ENCODE data around the gene ZNF75A. TPM values are rescaled to one million over a fixed set of nuclear protein-coding genes. Genes with fewer than 3 reads are reported as not detected.

Gene ZNF75A
- total RNA-seq, 1 donor, result 26.1 TPM

DNA sequence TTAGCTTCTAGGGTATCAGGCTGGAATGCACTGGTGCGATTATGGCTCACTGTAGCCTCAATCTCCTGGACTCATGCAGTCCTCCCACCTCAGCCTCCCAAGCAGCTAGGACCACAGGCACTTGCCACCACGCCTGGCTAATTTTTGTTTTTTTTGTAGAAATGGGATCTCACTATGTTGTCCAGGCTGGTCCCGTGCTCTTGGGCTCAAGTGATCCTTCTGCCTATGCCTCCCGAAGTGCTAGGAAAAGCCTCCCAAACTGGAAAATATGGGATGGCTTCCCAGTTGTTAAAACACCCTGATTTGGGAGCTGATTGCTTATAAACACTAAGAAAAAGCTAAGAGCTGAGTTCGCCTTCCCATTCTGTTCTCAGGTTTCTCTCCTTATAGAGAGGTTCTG is 28.6 kb upstream of the ZNF75A start:
- TF ChIP-seq, protein P1, sequence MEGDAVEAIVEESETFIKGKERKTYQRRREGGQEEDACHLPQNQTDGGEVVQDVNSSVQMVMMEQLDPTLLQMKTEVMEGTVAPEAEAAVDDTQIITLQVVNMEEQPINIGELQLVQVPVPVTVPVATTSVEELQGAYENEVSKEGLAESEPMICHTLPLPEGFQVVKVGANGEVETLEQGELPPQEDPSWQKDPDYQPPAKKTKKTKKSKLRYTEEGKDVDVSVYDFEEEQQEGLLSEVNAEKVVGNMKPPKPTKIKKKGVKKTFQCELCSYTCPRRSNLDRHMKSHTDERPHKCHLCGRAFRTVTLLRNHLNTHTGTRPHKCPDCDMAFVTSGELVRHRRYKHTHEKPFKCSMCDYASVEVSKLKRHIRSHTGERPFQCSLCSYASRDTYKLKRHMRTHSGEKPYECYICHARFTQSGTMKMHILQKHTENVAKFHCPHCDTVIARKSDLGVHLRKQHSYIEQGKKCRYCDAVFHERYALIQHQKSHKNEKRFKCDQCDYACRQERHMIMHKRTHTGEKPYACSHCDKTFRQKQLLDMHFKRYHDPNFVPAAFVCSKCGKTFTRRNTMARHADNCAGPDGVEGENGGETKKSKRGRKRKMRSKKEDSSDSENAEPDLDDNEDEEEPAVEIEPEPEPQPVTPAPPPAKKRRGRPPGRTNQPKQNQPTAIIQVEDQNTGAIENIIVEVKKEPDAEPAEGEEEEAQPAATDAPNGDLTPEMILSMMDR (IDR thresholded peaks at IDR 0.05; ENCODE audit: extremely low read depth, low read depth, low read length), result no peak
- peak; percentile 13 for DNase-seq (ENCODE audit: insufficient read length, low spot score, missing footprints)
- no peak overlapping the region for H3K4me3 ChIP-seq (ENCODE audit: insufficient read depth, low read length)
- H3K79me2 ChIP-seq (ENCODE audit: insufficient read depth, low read length), result no peaks in the 10 kb centered on the region
- H3K27me3 ChIP-seq (ENCODE audit: insufficient read depth, low read length), result peaks cover 11% of the 10 kb centered on the region
- H2AFZ ChIP-seq (ENCODE audit: low read length), result no peak overlapping the region
- no peaks in the 10 kb centered on the region for H4K20me1 ChIP-seq (ENCODE audit: insufficient read depth, low read length)
- no peak overlapping the region for H3K4me2 ChIP-seq (ENCODE audit: insufficient read depth, low read length)
- H3K4me1 ChIP-seq (ENCODE audit: insufficient read depth, low read length), result no peaks in the 10 kb centered on the region
- H3K27ac ChIP-seq (ENCODE audit: low read depth, low read length), result no peak overlapping the region
- no peaks in the 10 kb centered on the region for H3K36me3 ChIP-seq (ENCODE audit: insufficient read depth, low read length)
- no peaks in the 10 kb centered on the region for H3K9me3 ChIP-seq (ENCODE audit: low read depth, low read length)

DNA sequence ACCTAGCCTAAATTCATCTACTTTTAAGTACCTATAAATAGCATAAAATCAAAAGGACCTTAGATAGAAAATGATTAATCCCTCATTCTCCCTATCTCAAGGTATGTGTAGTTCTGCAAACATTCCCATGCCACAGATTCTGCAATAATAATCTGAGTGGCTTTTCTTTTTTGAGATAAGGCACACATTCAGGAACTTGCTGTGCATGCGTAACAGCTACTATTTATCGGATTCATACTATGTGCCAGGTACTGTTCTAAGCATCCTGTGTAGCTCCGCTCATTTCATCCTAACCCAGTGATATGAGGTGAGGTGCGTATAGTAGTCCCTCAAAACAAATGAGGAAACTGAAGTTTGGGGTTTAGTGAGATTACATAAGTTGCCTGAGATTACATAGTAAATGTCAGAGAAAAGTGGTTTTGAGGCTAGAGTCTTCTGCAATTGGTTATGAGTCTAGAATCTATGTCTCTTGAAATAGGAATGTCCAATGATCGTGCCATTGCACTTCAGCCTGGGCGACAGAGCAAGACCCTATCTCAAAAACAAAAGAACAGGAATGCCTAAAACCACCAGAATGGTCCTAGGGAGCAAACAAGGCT is 24.0 kb upstream of the ZNF75A start:
- H3K4me2 ChIP-seq (ENCODE audit: insufficient read depth, low read length), result peak overlapping the region; percentile 100
- DNase-seq (ENCODE audit: insufficient read length, low spot score, missing footprints), result no peak
- peaks cover 6% of the 10 kb centered on the region for H3K27me3 ChIP-seq (ENCODE audit: insufficient read depth, low read length)
- peaks cover 30% of the 10 kb centered on the region for H3K79me2 ChIP-seq (ENCODE audit: insufficient read depth, low read length)
- H3K27ac ChIP-seq (ENCODE audit: low read depth, low read length), result no peak overlapping the region
- H2AFZ ChIP-seq (ENCODE audit: low read length), result no peak overlapping the region
- H3K36me3 ChIP-seq (ENCODE audit: insufficient read depth, low read length), result peaks cover 3% of the 10 kb centered on the region
- peaks cover 16% of the 10 kb centered on the region for H4K20me1 ChIP-seq (ENCODE audit: insufficient read depth, low read length)
- peaks cover 16% of the 10 kb centered on the region for H3K4me1 ChIP-seq (ENCODE audit: insufficient read depth, low read length)
- TF ChIP-seq, protein P1 (IDR thresholded peaks at IDR 0.05; ENCODE audit: extremely low read depth, low read depth, low read length), result no peak
- no peaks in the 10 kb centered on the region for H3K9me3 ChIP-seq (ENCODE audit: low read depth, low read length)
- no peak overlapping the region for H3K4me3 ChIP-seq (ENCODE audit: insufficient read depth, low read length)

DNA sequence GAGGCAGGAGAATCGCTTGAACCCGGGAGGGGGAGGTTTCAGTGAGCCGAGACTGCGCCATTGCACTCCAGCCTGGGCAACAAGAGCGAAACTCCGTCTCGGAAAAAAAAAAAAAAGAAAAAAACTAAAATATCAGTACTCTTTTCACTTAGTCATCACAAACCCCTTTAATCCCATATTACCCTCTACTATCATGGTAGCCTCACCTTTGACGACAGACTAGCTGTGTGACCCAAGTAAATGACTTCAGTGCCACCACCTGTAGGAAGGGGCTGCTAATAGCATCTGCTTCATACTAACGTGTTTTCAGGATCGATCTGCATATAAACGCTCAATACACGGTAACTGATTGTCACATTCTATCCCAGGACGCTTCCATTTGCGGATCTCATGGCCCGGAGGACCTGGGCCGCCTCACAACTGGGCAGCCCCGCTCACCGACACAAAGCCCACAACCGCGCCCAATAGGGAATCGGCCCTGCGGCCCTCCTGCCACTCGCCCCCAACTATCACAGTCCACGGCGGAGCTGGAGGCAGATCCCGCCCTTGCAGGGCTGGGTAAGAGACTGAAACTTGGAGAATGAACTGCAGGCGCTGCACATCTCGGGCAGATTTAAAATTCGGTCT is 23.1 kb upstream of the ZNF75A start:
- Histone ChIP-seq H3K4me2 (ENCODE audit: insufficient read depth, low read length) (peak overlapping the region; percentile 100), H3K27me3 (ENCODE audit: insufficient read depth, low read length) (peaks cover 6% of the 10 kb centered on the region), H3K27ac (ENCODE audit: low read depth, low read length) (peak overlapping the region; percentile 100), H3K4me3 (ENCODE audit: insufficient read depth, low read length) (peak overlapping the region; percentile 91), H3K36me3 (ENCODE audit: insufficient read depth, low read length) (peaks cover 9% of the 10 kb centered on the region), H2AFZ (ENCODE audit: low read length) (peak overlapping the region; percentile 98), H3K79me2 (ENCODE audit: insufficient read depth, low read length) (peaks cover 38% of the 10 kb centered on the region), H3K4me1 (ENCODE audit: insufficient read depth, low read length) (peaks cover 16% of the 10 kb centered on the region), H3K9me3 (ENCODE audit: low read depth, low read length) (no peaks in the 10 kb centered on the region), H4K20me1 (ENCODE audit: insufficient read depth, low read length) (peaks cover 19% of the 10 kb centered on the region)
- TF ChIP-seq, protein P1 (IDR thresholded peaks at IDR 0.05; ENCODE audit: extremely low read depth, low read depth, low read length), result no peak
- peak; percentile 95 for DNase-seq (ENCODE audit: insufficient read length, low spot score, missing footprints)

DNA sequence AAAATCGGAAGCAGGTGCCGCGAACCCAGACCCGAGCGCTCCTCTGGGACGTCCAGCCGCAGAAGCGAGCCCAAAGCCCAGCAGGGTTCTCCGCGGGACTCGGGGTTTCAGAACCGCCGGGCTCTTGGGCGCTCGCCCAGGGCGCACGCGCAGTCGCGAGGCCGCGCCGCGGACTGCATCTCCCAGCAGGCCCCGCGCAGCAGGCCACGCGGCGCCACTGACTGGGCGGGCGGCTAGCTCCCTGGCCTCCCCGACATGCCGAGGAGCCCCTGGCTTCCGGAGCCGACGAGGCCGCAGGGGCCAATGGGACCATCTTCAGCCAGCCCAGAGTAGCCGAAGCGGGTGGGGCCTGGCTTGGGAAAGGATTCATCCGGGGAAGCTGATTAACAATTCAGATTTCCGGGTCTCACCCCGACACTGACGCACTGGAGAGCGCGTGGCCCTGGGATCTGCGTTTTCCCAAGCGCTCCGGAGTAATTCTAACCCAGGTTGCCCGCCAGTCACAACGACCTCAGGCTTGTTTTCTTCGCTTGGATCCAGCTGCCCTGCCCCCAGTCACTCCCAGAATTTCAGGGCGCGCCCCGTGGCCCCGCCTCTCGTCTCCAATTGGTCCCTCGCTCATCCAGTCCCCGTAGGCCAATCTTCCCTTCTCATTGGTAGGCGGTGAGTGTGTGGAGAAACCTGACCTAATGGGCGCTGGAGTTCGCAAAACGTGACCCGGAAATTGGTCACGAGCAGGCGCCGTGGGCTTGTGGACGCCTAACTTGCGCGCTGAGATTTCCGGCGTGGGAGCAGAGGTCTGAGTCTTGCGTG is 22.4 kb upstream of the ZNF75A start, which contains the start of gene ZNF263:
Gene ZNF263, plus strand, starts transcription at position 762 of the 813 bp plus-strand sequence. CDS start 328 bp downstream, outside the sequence.
- Histone ChIP-seq H3K27me3 (ENCODE audit: insufficient read depth, low read length) (no peaks in the 10 kb centered on the region), H4K20me1 (ENCODE audit: insufficient read depth, low read length) (peaks cover 19% of the 10 kb centered on the region), H3K9me3 (ENCODE audit: low read depth, low read length) (no peaks in the 10 kb centered on the region), H3K79me2 (ENCODE audit: insufficient read depth, low read length) (peaks cover 42% of the 10 kb centered on the region), H3K4me3 (ENCODE audit: insufficient read depth, low read length) (peak within 1 kb of the TSS; percentile 91), H3K4me2 (ENCODE audit: insufficient read depth, low read length) (peak within 1 kb of the TSS; percentile 100), H3K4me1 (ENCODE audit: insufficient read depth, low read length) (peaks cover 16% of the 10 kb centered on the region), H2AFZ (ENCODE audit: low read length) (peak within 1 kb of the TSS; percentile 98), H3K36me3 (ENCODE audit: insufficient read depth, low read length) (peaks cover 13% of the 10 kb centered on the region), H3K27ac (ENCODE audit: low read depth, low read length) (peak within 1 kb of the TSS; percentile 100)
- peak; percentile 100 for DNase-seq (ENCODE audit: insufficient read length, low spot score, missing footprints)
- TF ChIP-seq, protein P1 (IDR thresholded peaks at IDR 0.05; ENCODE audit: extremely low read depth, low read depth, low read length), result no peak

Measured in osteoblast (primary cell).